ENCODE measurements around the gene IMPDH2.
"Not testable (repeated sequence)": the region's sequence is repeated elsewhere in the genome, so short reads cannot be mapped to it uniquely, and the experiment has no call there.

IMPDH2 gene

GRCh38 chr3:49021213-49021812 is 7.9 kb downstream of the IMPDH2 start:
- peak; percentile 91 to 93 for DNase-seq (ENCODE audit: low read depth in 2 of 2)

- DNase-seq (ENCODE audit: low read depth in 2 of 2), result no peak
These were observed 8.6 kb downstream of the IMPDH2 start for GRCh38 chr3:49020330-49021212.

- no peak for DNase-seq (ENCODE audit: low read depth in 2 of 2)
These were observed 9.3 kb downstream of the IMPDH2 start for GRCh38 chr3:49019941-49020329.

- DNase-seq (ENCODE audit: low read depth in 2 of 2), result no peak
These were observed 10.5 kb downstream of the IMPDH2 start for GRCh38 chr3:49018707-49019006.

- no peak for DNase-seq (ENCODE audit: low read depth in 2 of 2)
These were observed 11.1 kb downstream of the IMPDH2 start, which contains the start of gene DALRD3 for GRCh38 chr3:49017971-49018706. Gene DALRD3 (minus strand): TSS chr3:49018580. CDS start chr3:49018564, 16 bp downstream.

- no peak for DNase-seq (ENCODE audit: low read depth in 2 of 2)
These were observed 11.8 kb downstream of the IMPDH2 start for GRCh38 chr3:49017229-49017970.

GRCh38 chr3:49016414-49017228 is 12.6 kb downstream of the IMPDH2 start:
- DNase-seq (ENCODE audit: low read depth in 2 of 2), result no peak

- DNase-seq (ENCODE audit: low read depth in 2 of 2), result no peak
These were observed 13.4 kb downstream of the IMPDH2 start for GRCh38 chr3:49015765-49016164.

- DNase-seq (ENCODE audit: low read depth in 2 of 2), result no peak
These were observed 14.1 kb downstream of the IMPDH2 start for GRCh38 chr3:49015072-49015471.

- DNase-seq (ENCODE audit: low read depth in 2 of 2), result no peak
These were observed 15.2 kb downstream of the IMPDH2 start for GRCh38 chr3:49013738-49014660.

- no peak for DNase-seq (ENCODE audit: low read depth in 2 of 2)
These were observed 16.0 kb downstream of the IMPDH2 start for GRCh38 chr3:49013113-49013737.

- no peak for DNase-seq (ENCODE audit: low read depth in 2 of 2)
These were observed 16.7 kb downstream of the IMPDH2 start for GRCh38 chr3:49012441-49013017.

- DNase-seq (ENCODE audit: low read depth in 2 of 2), result no peak
These were observed 19.8 kb downstream of the IMPDH2 start for GRCh38 chr3:49009396-49009795.

GRCh38 chr3:49008627-49009026 is 20.6 kb downstream of the IMPDH2 start:
- DNase-seq (ENCODE audit: low read depth in 2 of 2), result not testable (repeated sequence)

GRCh38 chr3:49007771-49008528 is 21.2 kb downstream of the IMPDH2 start:
- peak; percentile 74 to 80 for DNase-seq (ENCODE audit: low read depth in 2 of 2)

- peak; percentile 94 for DNase-seq (ENCODE audit: low read depth in 2 of 2)
These were observed 22.0 kb downstream of the IMPDH2 start, which contains the start of gene WDR6 for GRCh38 chr3:49007068-49007770. Gene WDR6 (plus strand): TSS chr3:49007391. CDS start chr3:49007432, 41 bp downstream.

GRCh38 chr3:49006408-49007067 is 22.7 kb downstream of the IMPDH2 start:
- no peak for DNase-seq (ENCODE audit: low read depth in 2 of 2)

Data from fibroblast of skin of left biceps (primary cell).